Activated CD8-positive, alpha-beta T cell treated with anti-CD3 and anti-CD28 coated beads for 36 hours (primary cell): Measurements from ENCODE around the gene ANKRD28. TPM values are rescaled to one million over a fixed set of nuclear protein-coding genes. Genes with fewer than 3 reads are reported as not detected.
"Not testable (repeated sequence)": the region's sequence is repeated elsewhere in the genome, so short reads cannot be mapped to it uniquely, and the experiment has no call there.

Source experiments
- ATAC-seq: fragments of 200-7000 bp; cut with Tn5 transposase; one replicate; pipeline ENCODE4 v1.10.0; 2021; ENCODE audit warnings: mild to moderate bottlenecking, moderate library complexity
- CTCF ChIA-PET: fragments of 350-600 bp; sonication (Branson Sonifier 250); formaldehyde crosslinking; loops from one replicate; lab custom pipeline; 2021; ENCODE audit warnings: antibody characterized with exemption; lab: Charles Lee
- POLR2A ChIA-PET: fragments of 350-600 bp; sonication (Branson Sonifier 250); formaldehyde crosslinking; loops from one replicate; lab custom pipeline; 2021; ENCODE audit warnings: antibody characterized with exemption; lab: Charles Lee
- DNase-seq: peaks from one replicate; pipeline ENCODE4 v3.0.0-alpha.2; 2020
- H3K27ac Mint-ChIP-seq: one replicate; pipeline ENCODE4 v1.8.0; 2021; ENCODE audit warnings: mild to moderate bottlenecking, mixed read lengths
- H3K27me3 Mint-ChIP-seq: one replicate; pipeline ENCODE4 v1.8.0; 2021; ENCODE audit warnings: mixed read lengths
- H3K36me3 Mint-ChIP-seq: one replicate; pipeline ENCODE4 v1.8.0; 2021; ENCODE audit warnings: low read depth, mixed read lengths
- H3K4me1 Mint-ChIP-seq: one replicate; pipeline ENCODE4 v1.8.0; 2021; ENCODE audit warnings: low read depth, mixed read lengths
- H3K4me3 Mint-ChIP-seq: one replicate; pipeline ENCODE4 v1.8.0; 2021; ENCODE audit warnings: mild to moderate bottlenecking, moderate library complexity, mixed read lengths
- H3K9me3 Mint-ChIP-seq: one replicate; pipeline ENCODE4 v1.8.0; 2021; ENCODE audit warnings: mixed read lengths
- intact Hi-C: fragments of 100-400 bp; cut with micrococcal nuclease; formaldehyde crosslinking; loops from one replicate; pipeline ENCODE4 v1.10.0; 2022
- total RNA-seq, 2 experiments: library from RNA; stranded (reverse); gene quantifications; one replicate each; pipeline ENCODE4 v1.2.3, GENCODE V29; 2021
- TF ChIP-seq, protein P1 (sequence below): fragments of 200-600 bp; IDR thresholded peaks from one replicate; pipeline ENCODE4 v1.8.0; 2022; ENCODE audit warnings: antibody characterized with exemption, mild to moderate bottlenecking

Gene ANKRD28
- total RNA-seq, 2 experiments from 2014 or later, result 32.9 to 35.3 TPM

DNA sequence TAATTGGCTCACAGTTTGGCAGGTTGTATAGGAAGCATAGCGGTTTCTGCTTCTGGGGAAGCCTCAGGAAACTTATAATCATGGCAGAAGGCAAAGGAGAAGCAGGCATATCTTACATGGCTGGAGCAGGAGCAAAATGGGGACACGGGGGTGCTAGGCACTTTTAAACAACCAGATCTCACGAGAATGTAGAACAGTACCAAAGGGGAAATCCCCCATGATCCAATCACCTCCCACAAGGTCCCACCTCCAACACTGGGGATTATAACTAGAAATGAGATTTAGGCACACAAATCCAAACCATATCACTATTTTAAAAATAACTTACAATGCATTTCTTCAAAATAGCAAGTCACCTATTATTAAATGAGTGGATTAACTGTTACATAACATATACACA, 47.1 kb upstream of the ANKRD28 start:
- POLR2A ChIA-PET, result no interaction called here
- Mint-ChIP-seq H3K27me3 (no peaks in the 10 kb centered on the region), H3K36me3 (peaks cover 42% of the 10 kb centered on the region), H3K27ac (peak overlapping the region; percentile 50), H3K9me3 (peaks cover 31% of the 10 kb centered on the region), H3K4me1 (peaks cover 47% of the 10 kb centered on the region), H3K4me3 (no peak overlapping the region)
- CTCF ChIA-PET, result interaction anchor here (2.1 kb wide), 1 partner anchor 9 kb away, joined by 5 read pairs; no protein-coding TSS in a partner anchor
- intact Hi-C loops, result no loop called here
- TF ChIP-seq, protein P1, sequence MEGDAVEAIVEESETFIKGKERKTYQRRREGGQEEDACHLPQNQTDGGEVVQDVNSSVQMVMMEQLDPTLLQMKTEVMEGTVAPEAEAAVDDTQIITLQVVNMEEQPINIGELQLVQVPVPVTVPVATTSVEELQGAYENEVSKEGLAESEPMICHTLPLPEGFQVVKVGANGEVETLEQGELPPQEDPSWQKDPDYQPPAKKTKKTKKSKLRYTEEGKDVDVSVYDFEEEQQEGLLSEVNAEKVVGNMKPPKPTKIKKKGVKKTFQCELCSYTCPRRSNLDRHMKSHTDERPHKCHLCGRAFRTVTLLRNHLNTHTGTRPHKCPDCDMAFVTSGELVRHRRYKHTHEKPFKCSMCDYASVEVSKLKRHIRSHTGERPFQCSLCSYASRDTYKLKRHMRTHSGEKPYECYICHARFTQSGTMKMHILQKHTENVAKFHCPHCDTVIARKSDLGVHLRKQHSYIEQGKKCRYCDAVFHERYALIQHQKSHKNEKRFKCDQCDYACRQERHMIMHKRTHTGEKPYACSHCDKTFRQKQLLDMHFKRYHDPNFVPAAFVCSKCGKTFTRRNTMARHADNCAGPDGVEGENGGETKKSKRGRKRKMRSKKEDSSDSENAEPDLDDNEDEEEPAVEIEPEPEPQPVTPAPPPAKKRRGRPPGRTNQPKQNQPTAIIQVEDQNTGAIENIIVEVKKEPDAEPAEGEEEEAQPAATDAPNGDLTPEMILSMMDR, result no peak
- ATAC-seq, result no peak
- DNase-seq, result no peak

DNA sequence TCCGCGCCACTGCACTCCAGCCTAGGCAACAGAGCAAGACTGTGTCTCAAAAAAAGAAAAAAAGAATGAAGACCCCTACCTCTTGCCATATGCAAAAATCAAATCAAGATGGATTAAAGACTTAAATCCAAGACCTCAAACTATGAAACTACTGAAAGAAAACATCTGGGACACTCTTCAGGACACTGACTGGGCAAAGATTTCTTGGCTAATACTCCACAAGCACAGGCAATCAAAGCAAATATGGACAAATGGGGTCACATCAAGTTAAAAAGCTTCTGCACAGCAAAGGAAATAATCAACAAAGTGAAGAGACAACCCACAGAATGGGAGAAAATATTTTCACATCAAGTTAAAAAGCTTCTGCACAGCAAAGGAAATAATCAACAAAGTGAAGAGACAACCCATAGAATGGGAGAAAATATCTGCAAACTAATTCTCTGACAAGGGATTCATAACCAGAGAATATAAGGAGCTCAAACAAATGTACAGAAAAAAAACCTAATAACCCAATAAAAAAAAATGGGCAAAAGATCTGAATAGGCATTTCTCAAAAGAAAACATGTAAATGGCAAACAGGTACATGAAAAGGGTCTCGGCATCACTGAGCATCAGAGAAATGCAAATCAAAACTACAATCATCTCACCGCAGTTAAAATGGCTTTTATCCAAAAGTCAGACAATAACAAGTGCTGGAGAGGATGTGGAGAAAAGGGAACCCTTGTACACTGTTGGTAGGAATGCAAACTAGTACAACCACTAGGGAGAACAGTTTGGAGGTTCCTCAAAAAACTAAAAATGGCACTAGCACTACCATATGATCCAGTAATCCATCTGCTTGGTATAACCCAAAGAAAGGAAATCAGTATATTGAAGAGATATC, 43.6 kb upstream of the ANKRD28 start:
- H3K27me3 Mint-ChIP-seq, intact Hi-C loops, CTCF ChIA-PET, POLR2A ChIA-PET, ATAC-seq, DNase-seq, H3K27ac Mint-ChIP-seq, H3K4me3 Mint-ChIP-seq: not testable (repeated sequence)
- Mint-ChIP-seq H3K4me1 (peaks cover 40% of the 10 kb centered on the region), H3K36me3 (peaks cover 47% of the 10 kb centered on the region), H3K9me3 (peaks cover 41% of the 10 kb centered on the region)

DNA sequence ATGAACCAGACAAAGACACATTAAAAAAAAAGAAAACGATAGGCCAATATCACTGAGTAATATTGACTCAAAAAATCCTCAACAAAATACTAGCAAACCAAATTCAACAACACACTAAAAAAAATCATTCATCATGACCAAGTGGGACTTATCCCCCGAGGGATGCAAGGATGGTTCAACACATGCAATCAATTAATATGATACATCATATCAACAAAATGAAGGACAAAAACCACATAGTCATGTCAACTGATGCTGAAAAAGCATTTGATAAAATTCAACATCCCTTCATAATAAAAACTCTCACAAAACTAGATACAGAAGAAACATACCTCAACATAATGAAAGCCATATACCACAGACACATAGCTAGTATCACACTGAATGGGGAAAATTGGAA, 41.8 kb upstream of the ANKRD28 start:
- Mint-ChIP-seq H3K4me1 (peaks cover 30% of the 10 kb centered on the region), H3K27ac (no peak overlapping the region), H3K4me3 (no peak overlapping the region), H3K36me3 (peaks cover 34% of the 10 kb centered on the region), H3K27me3 (no peaks in the 10 kb centered on the region), H3K9me3 (peaks cover 34% of the 10 kb centered on the region)
- DNase-seq, result no peak
- CTCF ChIA-PET, result no interaction called here
- intact Hi-C loops, result no loop called here
- no peak for ATAC-seq
- TF ChIP-seq, protein P1, result no peak
- POLR2A ChIA-PET, result no interaction called here

DNA sequence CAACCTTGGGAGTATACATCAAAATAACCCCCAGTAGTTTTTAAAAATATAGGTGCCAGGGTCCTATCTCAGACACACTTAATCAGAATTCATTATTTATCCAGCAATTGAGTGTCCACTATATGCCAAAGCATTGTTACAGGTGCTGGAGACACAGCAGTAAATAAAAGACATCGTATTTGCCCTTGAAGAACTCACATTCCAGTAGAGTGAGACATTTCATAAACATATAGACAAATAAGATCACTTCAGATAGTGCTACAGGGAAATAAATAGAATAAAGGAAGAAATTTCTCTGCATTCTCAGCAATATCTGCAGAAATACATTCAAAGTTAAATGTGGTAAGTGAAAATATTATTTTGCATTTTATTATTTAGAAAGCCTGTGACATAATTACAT, 34.1 kb upstream of the ANKRD28 start:
- no peaks in the 10 kb centered on the region for H3K36me3 Mint-ChIP-seq
- no peak overlapping the region for H3K27ac Mint-ChIP-seq
- no peaks in the 10 kb centered on the region for H3K27me3 Mint-ChIP-seq
- H3K4me3 Mint-ChIP-seq, result no peak overlapping the region
- intact Hi-C loops, result no loop called here
- no peak for ATAC-seq
- ChIA-PET POLR2A (no interaction called here), CTCF (no interaction called here)
- DNase-seq, result no peak
- TF ChIP-seq, protein P1, result no peak
- H3K4me1 Mint-ChIP-seq, result peaks cover 28% of the 10 kb centered on the region
- H3K9me3 Mint-ChIP-seq, result no peaks in the 10 kb centered on the region

DNA sequence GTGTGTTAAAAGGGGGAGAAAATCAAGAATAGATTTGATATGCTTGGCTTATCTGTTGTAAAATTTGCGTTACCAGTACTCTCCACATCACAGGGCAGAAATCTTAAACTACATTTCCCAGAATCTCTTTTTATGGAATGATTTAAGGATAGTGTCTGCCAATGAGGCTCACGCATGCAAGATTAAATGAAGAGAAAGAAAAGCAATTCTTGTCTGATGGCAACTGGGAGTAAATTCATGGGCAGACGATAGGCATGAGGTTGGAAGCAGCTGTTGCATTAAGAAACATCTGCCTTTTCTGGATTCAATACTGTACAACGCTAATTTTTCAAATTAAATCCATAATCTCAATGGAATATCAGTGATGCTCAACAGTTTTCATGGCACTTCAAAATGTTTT, 27.2 kb upstream of the ANKRD28 start:
- CTCF ChIA-PET, result interaction anchor here (1.0 kb wide), 1 partner anchor 9 kb away, joined by 3 read pairs; no protein-coding TSS in a partner anchor
- Mint-ChIP-seq H3K27me3 (no peaks in the 10 kb centered on the region), H3K4me1 (peaks cover 43% of the 10 kb centered on the region), H3K4me3 (no peak overlapping the region), H3K36me3 (no peaks in the 10 kb centered on the region), H3K27ac (no peak overlapping the region), H3K9me3 (no peaks in the 10 kb centered on the region)
- TF ChIP-seq, protein P1, result no peak
- intact Hi-C loops, result no loop called here
- POLR2A ChIA-PET, result no interaction called here
- DNase-seq, result no peak
- ATAC-seq, result no peak
